Activated T-cell treated with anti-CD3 and anti-CD28 coated beads, Interleukin-2, amount 50 U/mL, for 4 hours (primary cell): ENCODE data around the gene PEX14. TPM values are rescaled to one million over a fixed set of nuclear protein-coding genes. Genes with fewer than 3 reads are reported as not detected.

ENCODE experiments used
- ATAC-seq, 2 donors: fragments of 200-7000 bp; cut with Tn5 transposase; one replicate each; pipeline ENCODE4 v1.10.0; 2021
- DNase-seq: peaks from one replicate; pipeline ENCODE4 v3.0.0-alpha.2; 2020
- H3K27me3 Mint-ChIP-seq: one replicate; pipeline ENCODE4 v1.8.0; 2021; ENCODE audit warnings: low read depth, mixed read lengths
- H3K36me3 Mint-ChIP-seq: one replicate; pipeline ENCODE4 v1.8.0; 2022; ENCODE audit warnings: mixed read lengths; ENCODE audit not compliant: insufficient read depth
- H3K4me1 Mint-ChIP-seq: one replicate; pipeline ENCODE4 v1.8.0; 2021; ENCODE audit warnings: low read depth, mixed read lengths
- H3K4me3 Mint-ChIP-seq: one replicate; pipeline ENCODE4 v1.8.0; 2021; ENCODE audit warnings: mild to moderate bottlenecking, moderate library complexity, mixed read lengths
- H3K9me3 Mint-ChIP-seq: one replicate; pipeline ENCODE4 v1.8.0; 2021; ENCODE audit warnings: mixed read lengths
- total RNA-seq, 3 donors: library from RNA; stranded (reverse); gene quantifications; one replicate each; pipeline ENCODE4 v1.2.1, GENCODE V29; 2021

The PEX14 gene
- total RNA-seq, 3 donors from 2014 or later: 21.6 to 23.4 (median 22.2) TPM

GRCh38 chr1:10675813-10676212 lies 201.1 kb downstream of the PEX14 start:
- no peaks in the 10 kb centered on the region for H3K4me1 Mint-ChIP-seq
- H3K9me3 Mint-ChIP-seq: no peaks in the 10 kb centered on the region
- no peak for DNase-seq
- H3K27me3 Mint-ChIP-seq: no peaks in the 10 kb centered on the region
- no peaks in the 10 kb centered on the region for H3K36me3 Mint-ChIP-seq
- no peak overlapping the region for H3K4me3 Mint-ChIP-seq
- no peak for ATAC-seq

GRCh38 chr1:10676963-10677362 lies 202.2 kb downstream of the PEX14 start:
- no peak for ATAC-seq
- no peaks in the 10 kb centered on the region for H3K36me3 Mint-ChIP-seq
- no peaks in the 10 kb centered on the region for H3K9me3 Mint-ChIP-seq
- no peak for DNase-seq
- H3K27me3 Mint-ChIP-seq: no peaks in the 10 kb centered on the region
- no peak overlapping the region for H3K4me3 Mint-ChIP-seq
- H3K4me1 Mint-ChIP-seq: peaks cover under 1% of the 10 kb centered on the region

- no peak for ATAC-seq
- Mint-ChIP-seq H3K4me3 (no peak overlapping the region), H3K4me1 (peaks cover 2% of the 10 kb centered on the region), H3K9me3 (no peaks in the 10 kb centered on the region), H3K27me3 (no peaks in the 10 kb centered on the region), H3K36me3 (no peaks in the 10 kb centered on the region)
- no peak for DNase-seq
Measured at GRCh38 chr1:10677491-10678391, 203.0 kb downstream of the PEX14 start.

DNA sequence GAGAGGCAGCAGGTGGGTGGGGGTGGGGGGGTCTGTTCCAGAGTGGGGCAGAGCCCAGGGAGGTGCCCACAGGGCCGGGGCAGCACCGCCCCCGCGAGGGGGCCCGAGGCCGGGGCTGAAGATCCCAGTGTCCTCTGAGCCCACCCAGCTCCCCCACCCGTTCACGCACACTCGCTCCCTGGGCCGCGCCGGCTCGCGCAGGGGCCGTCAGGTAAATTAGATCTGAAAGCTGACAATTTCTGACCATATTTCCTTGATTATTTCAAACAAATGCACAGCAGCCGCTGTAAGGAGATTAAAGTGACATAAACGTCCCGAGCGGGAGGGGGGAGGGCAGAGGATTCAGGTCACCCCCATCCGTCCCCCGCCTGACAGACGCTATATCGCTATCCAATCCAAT lies 203.7 kb downstream of the PEX14 start:
- H3K36me3 Mint-ChIP-seq: no peaks in the 10 kb centered on the region
- ATAC-seq: no peak

DNA sequence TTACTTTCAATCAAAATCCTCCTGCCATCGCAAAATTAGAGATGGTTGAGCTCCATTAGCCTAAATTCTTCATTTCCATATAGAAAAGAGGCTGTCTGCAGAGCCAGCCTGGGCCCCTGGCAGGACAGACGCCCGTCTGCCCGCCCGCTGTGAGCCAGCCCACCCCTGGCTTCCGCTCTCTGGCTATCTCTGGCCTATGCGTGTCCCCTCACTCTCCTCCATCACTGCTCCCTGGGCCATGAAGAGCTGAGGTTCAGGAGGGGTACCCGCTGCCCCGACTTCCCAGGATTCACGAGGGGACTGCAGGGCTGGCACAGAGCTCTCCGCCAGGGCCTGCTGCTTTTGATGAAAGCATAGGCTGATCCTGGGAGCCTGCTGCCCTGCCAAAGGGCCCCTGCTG lies 204.1 kb downstream of the PEX14 start:
- no peak overlapping the region for H3K4me3 Mint-ChIP-seq
- H3K9me3 Mint-ChIP-seq: no peaks in the 10 kb centered on the region
- DNase-seq (no peak), ATAC-seq (no peak)
- peaks cover 2% of the 10 kb centered on the region for H3K4me1 Mint-ChIP-seq
- no peaks in the 10 kb centered on the region for H3K27me3 Mint-ChIP-seq
- H3K36me3 Mint-ChIP-seq: no peaks in the 10 kb centered on the region

More for the DNA sequence above, 203.7 kb downstream of the PEX14 start:
- H3K4me1 Mint-ChIP-seq: peaks cover 2% of the 10 kb centered on the region
- DNase-seq: no peak
- H3K4me3 Mint-ChIP-seq: no peak overlapping the region
- H3K9me3 Mint-ChIP-seq: no peaks in the 10 kb centered on the region
- H3K27me3 Mint-ChIP-seq: no peaks in the 10 kb centered on the region

GRCh38 chr1:10679496-10680220 lies 204.9 kb downstream of the PEX14 start:
- no peak for ATAC-seq
- no peak overlapping the region for H3K4me3 Mint-ChIP-seq
- peaks cover 2% of the 10 kb centered on the region for H3K4me1 Mint-ChIP-seq
- H3K36me3 Mint-ChIP-seq: no peaks in the 10 kb centered on the region
- no peak for DNase-seq
- H3K9me3 Mint-ChIP-seq: no peaks in the 10 kb centered on the region
- H3K27me3 Mint-ChIP-seq: no peaks in the 10 kb centered on the region

Other genes starting within 250 kb of the PEX14 start
- 100 to 1,000 TPM in 1 of 3 donors, 10 to 100 TPM in 2; 82.2 to 105 (median 93.1) TPM for gene PGD, start 75.9 kb upstream of the PEX14 start, total RNA-seq
- 10 to 100 TPM; 16.3 to 24.2 (median 22.3) TPM for gene CENPS, start 44.5 kb upstream of the PEX14 start, total RNA-seq
- under 1 TPM in 1 of 3 donors, not detected in 2; 0.32 TPM for gene CORT, start 24.9 kb upstream of the PEX14 start, total RNA-seq
- gene DFFA, start 2.4 kb upstream of the PEX14 start, total RNA-seq: 10 to 100 TPM; 62.9 to 81.5 (median 73.4) TPM